K562 (cell line): ENCODE results near the gene WBP2NL. TPM values are rescaled to one million over a fixed set of nuclear protein-coding genes. Genes with fewer than 3 reads are reported as not detected.
A peak's percentile ranks its signal among the peaks of the same experiment; 100 is the strongest.

Experiments used
- ATAC-seq: fragments of 200-7000 bp; cut with Tn5 transposase; 3 replicates; pipeline ENCODE4 v1.9.1; 2020; ENCODE audit warnings: moderate library complexity
- BruUV-seq: library from RNA; stranded (reverse); fragments of 400-500 nt; replicated peaks from 2 replicates; lab custom pipeline; 2021; lab: Mats Ljungman, UMichigan
- CTCF ChIA-PET: fragments of 300-600 bp; formaldehyde crosslinking; extraction: SDS; loops from one replicate; lab custom pipeline; 2021; ENCODE audit warnings: low intra/inter-chr PET ratio; lab: Yijun Ruan, JAX
- POLR2A ChIA-PET: fragments of 300-600, 350-650 bp; sonication (Branson Sonifier 250); formaldehyde crosslinking; extraction: SDS; loops from one replicate; lab custom pipeline; 2021; ENCODE audit warnings: antibody characterized with exemption, inconsistent platforms; lab: Yijun Ruan, JAX
- DNase-seq, 4 experiments: peaks; one replicate each; pipeline versions ENCODE4 v3.0.0 to v3.0.0-alpha.2; 2011 to 2018; ENCODE audit warnings: low spot score in 3 of 4, mixed read lengths in 3 of 4; ENCODE audit errors: extremely low read depth in 1 of 4
- FAIRE-seq: peaks from 2 replicates; lab custom pipeline; 2011; peaks lifted over from hg19 to GRCh38; lab: Jason Lieb, UNC
- H2AFZ ChIP-seq: 2 replicates; pipeline ENCODE4 v1.6.0; 2011; ENCODE audit warnings: low read depth, low read length, control low read depth, inconsistent platforms
- H3K27ac ChIP-seq: fragments of 200-600 bp; 3 replicates; pipeline ENCODE4 v1.8.0; 2011; ENCODE audit warnings: low read depth, mild to moderate bottlenecking, control low read depth, inconsistent platforms, low read length, moderate library complexity, mixed read lengths; ENCODE audit errors: extremely low read depth
- H3K27me3 ChIP-seq, 2 experiments: fragments of 300-600 bp in 1 of 2; 2 replicates in 1 of 2; 3 replicates in 1 of 2; pipeline versions ENCODE4 v1.6.0 to v1.8.0; 2011; ENCODE audit warnings: inconsistent platforms in 2 of 2, low read length in 2 of 2, mild to moderate bottlenecking in 1 of 2, mixed read lengths in 1 of 2, moderate library complexity in 1 of 2; ENCODE audit not compliant: control insufficient read depth in 2 of 2, insufficient read depth in 2 of 2
- H3K36me3 ChIP-seq: fragments of 300-600 bp; 3 replicates; pipeline ENCODE4 v1.8.0; 2011; ENCODE audit warnings: mild to moderate bottlenecking, low read length, inconsistent platforms; ENCODE audit not compliant: control insufficient read depth, insufficient read depth
- H3K4me1 ChIP-seq, 2 experiments: fragments of 200-600 bp in 1 of 2; replicated peaks in 1 of 2; 2 replicates in 1 of 2; 3 replicates in 1 of 2; pipeline versions ENCODE4 v1.5.1 to v1.8.0; 2011; ENCODE audit warnings: inconsistent platforms in 2 of 2, low read length in 2 of 2, mild to moderate bottlenecking in 1 of 2, mixed read lengths in 1 of 2, moderate library complexity in 1 of 2; ENCODE audit not compliant: control insufficient read depth in 2 of 2, insufficient read depth in 2 of 2
- H3K4me2 ChIP-seq: 2 replicates; pipeline ENCODE4 v1.6.1; 2011; ENCODE audit warnings: low read length, control low read depth, inconsistent platforms, mixed read lengths; ENCODE audit not compliant: insufficient read depth
- H3K4me3 ChIP-seq: fragments of 200-600 bp; sonication (generic), shearing (Covaris generic); 2 replicates; pipeline ENCODE4 v1.5.1; 2016; ENCODE audit warnings: control low read depth, inconsistent platforms
- H3K79me2 ChIP-seq: fragments of 200-600 bp; 3 replicates; pipeline ENCODE4 v1.8.0; 2011; ENCODE audit warnings: low read length, inconsistent platforms; ENCODE audit not compliant: control insufficient read depth, insufficient read depth
- H3K9ac ChIP-seq, 2 experiments: 2 replicates each; pipeline versions ENCODE4 v1.6.0 to v1.6.1; 2011; ENCODE audit warnings: low read depth in 2 of 2, low read length in 2 of 2, control low read depth in 1 of 2, inconsistent platforms in 1 of 2, mild to moderate bottlenecking in 1 of 2, mixed read lengths in 1 of 2; ENCODE audit not compliant: insufficient read depth in 1 of 2
- H3K9me1 ChIP-seq: one replicate; pipeline ENCODE4 v1.6.0; 2011; ENCODE audit warnings: inconsistent platforms, mild to moderate bottlenecking, low read length, moderate library complexity; ENCODE audit not compliant: control insufficient read depth, insufficient read depth
- H3K9me3 ChIP-seq: replicated peaks from 2 replicates; pipeline ENCODE4 v1.5.1; 2011; ENCODE audit warnings: low read depth, low read length, inconsistent platforms; ENCODE audit not compliant: control insufficient read depth, insufficient read depth
- H4K20me1 ChIP-seq: replicated peaks from 2 replicates; pipeline ENCODE4 v1.6.1; 2011; ENCODE audit warnings: low read length, inconsistent platforms, mixed read lengths; ENCODE audit not compliant: control insufficient read depth, insufficient read depth
- DMBX1 ChIP-seq: fragments of 250-450 bp; sonication (Bioruptor Pico); IDR thresholded peaks from 2 replicates; pipeline ENCODE4 v1.8.0; 2022; ENCODE audit warnings: inconsistent platforms, mild to moderate bottlenecking, moderate library complexity, borderline replicate concordance
- HNRNPLL ChIP-seq: fragments of 200-400 bp; formaldehyde crosslinking; IDR thresholded peaks from 2 replicates; pipeline ENCODE4 v1.6.1; 2017; ENCODE audit warnings: low read length, low read depth, mild to moderate bottlenecking; ENCODE audit not compliant: poor library complexity, severe bottlenecking
- ZFPM2 ChIP-seq: fragments of 250-450 bp; sonication (Bioruptor Pico); IDR thresholded peaks from 2 replicates; pipeline ENCODE4 v1.5.1; 2022; ENCODE audit warnings: mild to moderate bottlenecking
- ZKSCAN3 ChIP-seq: fragments of 250-450 bp; sonication (Bioruptor Pico); IDR thresholded peaks from 2 replicates; pipeline ENCODE4 v1.4.0; 2020
- ZNF639 ChIP-seq, 2 experiments: fragments of 200-800 bp in 1 of 2; sonication (Bioruptor generic) in 1 of 2; sonication (generic) in 1 of 2; formaldehyde crosslinking in 1 of 2; IDR thresholded peaks in 1 of 2; conservative IDR thresholded peaks in 1 of 2; 2 replicates each; pipeline versions ENCODE4 v1.5.0 to v1.6.1; 2016 to 2020; ENCODE audit warnings: missing compliant biosample characterization in 1 of 2, missing genetic modification characterization in 1 of 2, missing genetic modification reagents in 1 of 2
- WGBS: fragments of 100-300 bp; shearing (Covaris generic); methylation state at CpG from one replicate; pipeline ENCODE4 v1.1.6; 2016; ENCODE audit warnings: low coverage, mixed read lengths; ENCODE audit not compliant: insufficient coverage; ENCODE audit errors: missing lambda C conversion rate; 5-methylcytosine and 5-hydroxymethylcytosine counted together
- in situ Hi-C: fragments of 300-500 bp; cut with MboI; formaldehyde crosslinking; loops from 4 replicates; pipeline ENCODE4 v1.15.0; 2018; ENCODE audit warnings: inconsistent platforms, mixed read lengths
- intact Hi-C: fragments of 100-400 bp; cut with micrococcal nuclease; formaldehyde crosslinking; loops from 2 replicates; pipeline ENCODE4 v1.14.2; 2022
- polyA plus RNA-seq, 8 experiments: library from polyadenylated mRNA; depleted of rRNA in 4 of 8; stranded (reverse) in 5 of 8; unstranded in 3 of 8; fragments of >200 nt; fragmentation: Nextera tagmentation in 2 of 8; fragmentation: Illumina TruSeq in 1 of 8; extraction: Ambion mirVana in 2 of 8; extraction: Trizol in 1 of 8; gene quantifications; 2 replicates each; pipeline versions ENCODE4 v1.2.1 to v1.2.3, GENCODE V29; 2011 to 2014; ENCODE audit warnings: inconsistent platforms in 1 of 8, missing spikeins in 1 of 8
- total RNA-seq, 7 experiments: library from RNA; depleted of rRNA in 6 of 7; stranded (reverse); fragments of >200 nt in 6 of 7; fragmentation: Illumina TruSeq in 2 of 7; extraction: Trizol in 2 of 7; gene quantifications; 2 replicates each; pipeline versions ENCODE4 v1.2.1 to v1.2.3, GENCODE V29; 2011 to 2021; ENCODE audit warnings: low replicate concordance in 1 of 7
- TF ChIP-seq, protein P1 (sequence below), 2 experiments: IDR thresholded peaks; 2 replicates each; pipeline ENCODE4 v1.6.1; 2011; ENCODE audit warnings: borderline replicate concordance in 1 of 2, control low read depth in 1 of 2, low read depth in 1 of 2, low read length in 1 of 2, mild to moderate bottlenecking in 1 of 2, mixed read lengths in 1 of 2, moderate library complexity in 1 of 2; ENCODE audit not compliant: insufficient read depth in 1 of 2, insufficient read length in 1 of 2, poor library complexity in 1 of 2, severe bottlenecking in 1 of 2; ENCODE audit errors: extremely low read depth in 1 of 2
- TF ChIP-seq, protein P2 (sequence below): fragments of 200-800 bp; sonication (Bioruptor generic); IDR thresholded peaks from 2 replicates; pipeline ENCODE4 v1.6.1; 2017; ENCODE audit warnings: missing genetic modification characterization, missing compliant biosample characterization
- TF ChIP-seq, protein P3 (sequence below), 2 experiments: fragments of 250-450 bp in 1 of 2; fragments of 450-650 bp in 1 of 2; sonication (Bioruptor Pico) in 1 of 2; IDR thresholded peaks; 2 replicates each; pipeline versions ENCODE4 v1.6.1 to v1.8.0; 2016 to 2021; ENCODE audit warnings: mild to moderate bottlenecking in 2 of 2, moderate library complexity in 2 of 2, missing compliant biosample characterization in 1 of 2, missing genetic modification characterization in 1 of 2
- TF ChIP-seq, protein P4 (sequence below): sonication (generic); formaldehyde crosslinking; IDR thresholded peaks from 2 replicates; pipeline ENCODE4 v1.8.0; 2022; ENCODE audit warnings: mild to moderate bottlenecking, missing genetic modification reagents

WBP2NL gene
- total and polyA plus RNA-seq, 9 of the 15 experiments (the other 6 are each of a cell fraction or from before 2014, with no cell fraction given): not detected

- no peak overlapping the region for H3K9ac ChIP-seq
- H3K4me3 ChIP-seq: no peak overlapping the region
- intact Hi-C loops: no loop called here
- POLR2A ChIA-PET: interaction anchor here (0.6 kb wide), 1 partner anchor 277 kb away, joined by 3 read pairs; the partner anchor contains the start of gene MEI1
- H2AFZ ChIP-seq: no peak overlapping the region
- 7% methylated on average over 19 of the region's 72 CpGs for WGBS
- TF ChIP-seq, protein P1, sequence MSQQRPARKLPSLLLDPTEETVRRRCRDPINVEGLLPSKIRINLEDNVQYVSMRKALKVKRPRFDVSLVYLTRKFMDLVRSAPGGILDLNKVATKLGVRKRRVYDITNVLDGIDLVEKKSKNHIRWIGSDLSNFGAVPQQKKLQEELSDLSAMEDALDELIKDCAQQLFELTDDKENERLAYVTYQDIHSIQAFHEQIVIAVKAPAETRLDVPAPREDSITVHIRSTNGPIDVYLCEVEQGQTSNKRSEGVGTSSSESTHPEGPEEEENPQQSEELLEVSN (IDR thresholded peaks at IDR 0.05; ENCODE audit: borderline replicate concordance in 1 of 2, extremely low read depth in 1 of 2, insufficient read depth in 1 of 2, insufficient read length in 1 of 2, low read depth in 1 of 2, low read length in 1 of 2, poor library complexity in 1 of 2, severe bottlenecking in 1 of 2): peak in 1 of 2 experiments; percentile 23
- no peak for TF ChIP-seq ZFPM2 (CRISPR knock-in tag)
- no peak for TF ChIP-seq ZKSCAN3
- TF ChIP-seq, protein P2, sequence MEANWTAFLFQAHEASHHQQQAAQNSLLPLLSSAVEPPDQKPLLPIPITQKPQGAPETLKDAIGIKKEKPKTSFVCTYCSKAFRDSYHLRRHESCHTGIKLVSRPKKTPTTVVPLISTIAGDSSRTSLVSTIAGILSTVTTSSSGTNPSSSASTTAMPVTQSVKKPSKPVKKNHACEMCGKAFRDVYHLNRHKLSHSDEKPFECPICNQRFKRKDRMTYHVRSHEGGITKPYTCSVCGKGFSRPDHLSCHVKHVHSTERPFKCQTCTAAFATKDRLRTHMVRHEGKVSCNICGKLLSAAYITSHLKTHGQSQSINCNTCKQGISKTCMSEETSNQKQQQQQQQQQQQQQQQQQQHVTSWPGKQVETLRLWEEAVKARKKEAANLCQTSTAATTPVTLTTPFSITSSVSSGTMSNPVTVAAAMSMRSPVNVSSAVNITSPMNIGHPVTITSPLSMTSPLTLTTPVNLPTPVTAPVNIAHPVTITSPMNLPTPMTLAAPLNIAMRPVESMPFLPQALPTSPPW (CRISPR knock-in tag): peak; percentile 23; the same call in 1 of the 2 replicates
- TF ChIP-seq DMBX1 (CRISPR knock-in tag): no peak
- TF ChIP-seq, protein P3, sequence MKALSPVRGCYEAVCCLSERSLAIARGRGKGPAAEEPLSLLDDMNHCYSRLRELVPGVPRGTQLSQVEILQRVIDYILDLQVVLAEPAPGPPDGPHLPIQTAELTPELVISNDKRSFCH (CRISPR knock-in tag; IDR thresholded peaks at IDR 0.05): no peak
- TF ChIP-seq, protein P3 (tag; IDR thresholded peaks at IDR 0.05): no peak
- TF ChIP-seq ZNF639 (CRISPR knock-in tag; conservative IDR thresholded peaks at IDR 0.05 in 1 of 2, IDR thresholded peaks at IDR 0.05 in 1 of 2): no peak
- TF ChIP-seq, protein P4, sequence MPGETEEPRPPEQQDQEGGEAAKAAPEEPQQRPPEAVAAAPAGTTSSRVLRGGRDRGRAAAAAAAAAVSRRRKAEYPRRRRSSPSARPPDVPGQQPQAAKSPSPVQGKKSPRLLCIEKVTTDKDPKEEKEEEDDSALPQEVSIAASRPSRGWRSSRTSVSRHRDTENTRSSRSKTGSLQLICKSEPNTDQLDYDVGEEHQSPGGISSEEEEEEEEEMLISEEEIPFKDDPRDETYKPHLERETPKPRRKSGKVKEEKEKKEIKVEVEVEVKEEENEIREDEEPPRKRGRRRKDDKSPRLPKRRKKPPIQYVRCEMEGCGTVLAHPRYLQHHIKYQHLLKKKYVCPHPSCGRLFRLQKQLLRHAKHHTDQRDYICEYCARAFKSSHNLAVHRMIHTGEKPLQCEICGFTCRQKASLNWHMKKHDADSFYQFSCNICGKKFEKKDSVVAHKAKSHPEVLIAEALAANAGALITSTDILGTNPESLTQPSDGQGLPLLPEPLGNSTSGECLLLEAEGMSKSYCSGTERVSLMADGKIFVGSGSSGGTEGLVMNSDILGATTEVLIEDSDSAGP: no peak
- no peak for TF ChIP-seq HNRNPLL
- TF ChIP-seq, all 486 proteins: peak for 2
- FAIRE-seq (no peak), ATAC-seq (no peak), DNase-seq (peak in 2 of 4 experiments; percentile 72 to 74)
- H3K27ac ChIP-seq: no peak overlapping the region
- no peaks in the 10 kb centered on the region for H4K20me1 ChIP-seq
- H3K9me3 ChIP-seq: no peaks in the 10 kb centered on the region
- H3K79me2 ChIP-seq: no peaks in the 10 kb centered on the region
- H3K9me1 ChIP-seq: no peaks in the 10 kb centered on the region
- no peaks in the 10 kb centered on the region for H3K36me3 ChIP-seq
- H3K27me3 ChIP-seq: peaks cover 9 to 58% of the 10 kb centered on the region in 2 experiments; a peak in 4 of 5 replicates
- H3K4me2 ChIP-seq: no peak overlapping the region
- in situ Hi-C loops: no loop called here
- CTCF ChIA-PET: no interaction called here
- H3K4me1 ChIP-seq: peaks cover 0 to 11% of the 10 kb centered on the region in 2 experiments; a peak in 2 of 5 replicates
- BruUV-seq: no TSS peak
Measured at GRCh38 chr22:41976070-41976901, 22.3 kb upstream of the WBP2NL start.
